Vagina (tissue), 2 donors: ENCODE measurements around the gene MAPKBP1.

Experiments used
- POLR2A ChIP-seq, 2 donors: fragments of 450-650 bp; IDR thresholded peaks; one replicate each; pipeline ENCODE4 v1.6.1; 2017; ENCODE audit warnings: antibody characterized with exemption in 2 of 2, mild to moderate bottlenecking in 2 of 2, moderate library complexity in 2 of 2
- TF ChIP-seq, protein P1 (sequence below), 3 experiments: fragments of 450-650 bp in 2 of 3; fragments of 200-600 bp in 1 of 3; sonication (generic) in 1 of 3; IDR thresholded peaks; one replicate each; pipeline ENCODE4 v1.5.1; 2017 to 2019; ENCODE audit warnings: antibody characterized with exemption in 3 of 3, mild to moderate bottlenecking in 2 of 3, moderate library complexity in 2 of 3

DNA sequence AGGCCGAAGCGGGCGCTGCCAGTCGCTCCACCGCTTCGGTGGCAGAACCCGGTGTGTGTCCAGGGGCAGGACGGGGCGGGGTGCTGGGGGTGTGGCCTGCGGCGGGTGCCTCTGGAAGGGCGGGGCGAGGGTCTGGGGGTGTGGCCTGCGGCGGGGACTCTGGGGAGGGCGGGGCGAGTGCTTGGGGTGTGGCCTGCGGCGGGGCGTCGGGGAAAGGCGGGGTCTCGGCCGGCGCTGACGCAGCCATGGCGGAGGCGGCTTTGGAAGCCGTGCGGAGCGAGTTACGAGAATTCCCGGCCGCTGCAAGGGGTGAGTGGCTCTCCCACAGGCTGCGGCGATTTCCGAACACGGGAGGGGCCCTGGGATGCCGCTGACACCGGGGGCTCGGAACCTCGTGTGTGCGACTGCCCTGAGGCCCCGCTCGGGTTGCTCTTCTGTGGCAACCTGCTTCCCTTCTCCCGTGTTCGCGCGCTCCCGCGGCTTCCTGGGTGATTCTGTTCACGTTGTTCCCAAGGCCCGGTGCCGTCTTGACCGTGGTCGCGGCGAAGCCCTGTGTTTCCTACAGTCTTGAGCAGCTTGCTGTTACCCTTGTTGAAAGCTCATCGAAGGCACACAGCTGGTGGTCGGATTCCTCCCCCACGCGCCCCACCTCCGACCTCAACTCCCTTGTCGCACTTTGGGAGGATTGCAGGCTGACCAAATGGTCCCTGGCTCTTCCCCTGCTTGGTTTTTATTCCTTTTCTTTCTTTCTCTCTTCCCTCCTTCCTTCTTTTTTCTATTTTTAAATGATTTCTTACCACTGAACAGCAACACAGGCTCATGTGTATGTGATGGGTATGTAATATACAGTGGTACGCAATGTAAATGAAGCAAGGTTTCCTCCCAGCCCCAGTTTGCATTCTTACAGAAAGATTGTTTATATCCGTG lies 53.9 kb downstream of the MAPKBP1 start, which contains the start of gene JMJD7:
- TF ChIP-seq, protein P1, sequence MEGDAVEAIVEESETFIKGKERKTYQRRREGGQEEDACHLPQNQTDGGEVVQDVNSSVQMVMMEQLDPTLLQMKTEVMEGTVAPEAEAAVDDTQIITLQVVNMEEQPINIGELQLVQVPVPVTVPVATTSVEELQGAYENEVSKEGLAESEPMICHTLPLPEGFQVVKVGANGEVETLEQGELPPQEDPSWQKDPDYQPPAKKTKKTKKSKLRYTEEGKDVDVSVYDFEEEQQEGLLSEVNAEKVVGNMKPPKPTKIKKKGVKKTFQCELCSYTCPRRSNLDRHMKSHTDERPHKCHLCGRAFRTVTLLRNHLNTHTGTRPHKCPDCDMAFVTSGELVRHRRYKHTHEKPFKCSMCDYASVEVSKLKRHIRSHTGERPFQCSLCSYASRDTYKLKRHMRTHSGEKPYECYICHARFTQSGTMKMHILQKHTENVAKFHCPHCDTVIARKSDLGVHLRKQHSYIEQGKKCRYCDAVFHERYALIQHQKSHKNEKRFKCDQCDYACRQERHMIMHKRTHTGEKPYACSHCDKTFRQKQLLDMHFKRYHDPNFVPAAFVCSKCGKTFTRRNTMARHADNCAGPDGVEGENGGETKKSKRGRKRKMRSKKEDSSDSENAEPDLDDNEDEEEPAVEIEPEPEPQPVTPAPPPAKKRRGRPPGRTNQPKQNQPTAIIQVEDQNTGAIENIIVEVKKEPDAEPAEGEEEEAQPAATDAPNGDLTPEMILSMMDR (IDR thresholded peaks at IDR 0.05) = no peak
- peak in 1 of 2 donors; percentile 80 for TF ChIP-seq POLR2A (IDR thresholded peaks at IDR 0.05)
